GM12878 (cell line): ENCODE data around the gene FCER1G. TPM values are rescaled to one million over a fixed set of nuclear protein-coding genes. Genes with fewer than 3 reads are reported as not detected.

Experiments
- ATAC-seq: fragments of 200-7000 bp; cut with Tn5 transposase; 3 replicates; pipeline ENCODE4 v1.9.1; 2020; ENCODE audit warnings: mild to moderate bottlenecking, moderate library complexity
- BruUV-seq: library from RNA; stranded (reverse); fragments of 400-500 nt; replicated peaks from 2 replicates; lab custom pipeline; 2021; lab: Mats Ljungman, UMichigan
- CTCF ChIA-PET: fragments of 300-600 bp; sonication (Branson Sonifier 250); formaldehyde crosslinking; extraction: SDS; loops from one replicate; lab custom pipeline; 2021; ENCODE audit warnings: inconsistent platforms; lab: Yijun Ruan, JAX
- POLR2A ChIA-PET: fragments of 350-600 bp; formaldehyde crosslinking; extraction: SDS; loops from one replicate; lab custom pipeline; 2021; ENCODE audit warnings: inconsistent platforms; lab: Charles Lee
- RAD21 ChIA-PET: fragments of 300-600 bp; sonication (Branson Sonifier 250); formaldehyde crosslinking; loops from one replicate; lab custom pipeline; 2023; ENCODE audit warnings: antibody characterized with exemption; ENCODE audit not compliant: unreplicated experiment; lab: Charles Lee
- SMC1A ChIA-PET: fragments of 300-600 bp; sonication (Branson Sonifier 250); formaldehyde crosslinking; loops from one replicate; lab custom pipeline; 2023; ENCODE audit not compliant: unreplicated experiment, uncharacterized antibody; lab: Charles Lee
- DNase-seq: peaks from one replicate; pipeline ENCODE4 v3.0.0-alpha.2; 2011; ENCODE audit warnings: low read depth, low spot score
- FAIRE-seq: peaks from 3 replicates; lab custom pipeline; 2011; peaks lifted over from hg19 to GRCh38; lab: Jason Lieb, UNC
- H2AFZ ChIP-seq: 2 replicates; pipeline ENCODE4 v1.6.0; 2011; ENCODE audit warnings: low read depth, low read length, control low read depth; ENCODE audit not compliant: control insufficient read depth
- H3K27ac ChIP-seq: 2 replicates; pipeline ENCODE4 v1.5.1; 2011; ENCODE audit warnings: control low read depth; ENCODE audit not compliant: control insufficient read depth, insufficient read depth
- H3K27me3 ChIP-seq, 2 experiments: replicated peaks in 1 of 2; 2 replicates each; pipeline versions ENCODE4 v1.6.0 to v1.6.1; 2011; ENCODE audit warnings: low read length in 1 of 2; ENCODE audit not compliant: control insufficient read depth in 2 of 2, insufficient read depth in 2 of 2
- H3K36me3 ChIP-seq, 2 experiments: 2 replicates each; pipeline ENCODE4 v1.5.1; 2011; ENCODE audit warnings: low read length in 1 of 2; ENCODE audit not compliant: control insufficient read depth in 2 of 2, insufficient read depth in 2 of 2
- H3K4me1 ChIP-seq: 2 replicates; pipeline ENCODE4 v1.6.1; 2011; ENCODE audit warnings: mild to moderate bottlenecking, low read length, moderate library complexity, mixed read lengths; ENCODE audit not compliant: control insufficient read depth, insufficient read depth
- H3K4me2 ChIP-seq: 2 replicates; pipeline ENCODE4 v1.6.0; 2011; ENCODE audit warnings: control low read depth; ENCODE audit not compliant: control insufficient read depth, insufficient read depth
- H3K4me3 ChIP-seq: fragments of 200-600 bp; sonication (generic); 2 replicates; pipeline ENCODE4 v1.5.1; 2016
- H3K79me2 ChIP-seq: 2 replicates; pipeline ENCODE4 v1.6.0; 2011; ENCODE audit warnings: low read length; ENCODE audit not compliant: control insufficient read depth, insufficient read depth
- H3K9ac ChIP-seq: 2 replicates; pipeline ENCODE4 v1.8.0; 2011; ENCODE audit warnings: low read length, control low read depth, mixed read lengths; ENCODE audit not compliant: control insufficient read depth, insufficient read depth
- H3K9me3 ChIP-seq: replicated peaks from 3 replicates; pipeline ENCODE4 v1.5.1; 2011; ENCODE audit warnings: mild to moderate bottlenecking, low read length; ENCODE audit not compliant: control insufficient read depth, insufficient read depth
- H4K20me1 ChIP-seq: 2 replicates; pipeline ENCODE4 v1.6.0; 2011; ENCODE audit not compliant: control insufficient read depth, insufficient read depth
- CEBPB ChIP-seq, 2 experiments: fragments of 150-350 bp in 1 of 2; IDR thresholded peaks; 2 replicates each; pipeline ENCODE4 v1.6.1; 2012 to 2014; ENCODE audit warnings: low read depth in 2 of 2, low read length in 2 of 2, borderline replicate concordance in 1 of 2, inconsistent platforms in 1 of 2
- DPF2 ChIP-seq: fragments of 450-650 bp; IDR thresholded peaks from 2 replicates; pipeline ENCODE4 v1.6.1; 2017; ENCODE audit warnings: mild to moderate bottlenecking
- ELK1 ChIP-seq: IDR thresholded peaks from 2 replicates; pipeline ENCODE4 v1.6.1; 2012; ENCODE audit warnings: low read depth, low read length, improper control_type of control experiment
- HDAC6 ChIP-seq: fragments of 200-600 bp; sonication (generic); IDR thresholded peaks from one replicate; pipeline ENCODE4 v1.8.0; 2017; ENCODE audit warnings: antibody characterized with exemption; ENCODE audit not compliant: unreplicated experiment
- HDGF ChIP-seq: fragments of 450-650 bp; IDR thresholded peaks from 2 replicates; pipeline ENCODE4 v1.6.1; 2016; ENCODE audit warnings: antibody characterized with exemption
- IKZF2 ChIP-seq, 2 experiments: fragments of 450-650 bp; IDR thresholded peaks; 2 replicates each; pipeline ENCODE4 v1.6.1; 2017; ENCODE audit warnings: mild to moderate bottlenecking in 2 of 2, moderate library complexity in 2 of 2
- JUNB ChIP-seq: IDR thresholded peaks from 2 replicates; pipeline ENCODE4 v1.6.1; 2016; ENCODE audit warnings: antibody characterized with exemption, mild to moderate bottlenecking
- MLLT1 ChIP-seq: fragments of 450-650 bp; IDR thresholded peaks from 2 replicates; pipeline ENCODE4 v1.6.1; 2016; ENCODE audit warnings: mild to moderate bottlenecking
- PML ChIP-seq: IDR thresholded peaks from 2 replicates; pipeline ENCODE4 v1.6.1; 2012; ENCODE audit warnings: low read length, inconsistent platforms
- POLR2AphosphoS2 ChIP-seq: IDR thresholded peaks from 2 replicates; pipeline ENCODE4 v1.6.1; 2011; ENCODE audit warnings: low read depth, mild to moderate bottlenecking, low read length, improper control_type of control experiment, moderate library complexity
- RB1 ChIP-seq: fragments of 450-650 bp; formaldehyde crosslinking; IDR thresholded peaks from 2 replicates; pipeline ENCODE4 v1.6.1; 2017; ENCODE audit warnings: mild to moderate bottlenecking, borderline replicate concordance
- SPI1 ChIP-seq: IDR thresholded peaks from 2 replicates; pipeline ENCODE4 v1.6.1; 2011; ENCODE audit warnings: low read depth, mild to moderate bottlenecking, low read length, moderate library complexity, borderline replicate concordance; ENCODE audit not compliant: insufficient read depth
- STAT1 ChIP-seq: fragments of 450-650 bp; conservative IDR thresholded peaks from 2 replicates; pipeline ENCODE4 v1.6.1; 2014; ENCODE audit warnings: antibody characterized with exemption, mild to moderate bottlenecking
- ZBTB4 ChIP-seq: fragments of 450-650 bp; formaldehyde crosslinking; IDR thresholded peaks from 2 replicates; pipeline ENCODE4 v1.4.0; 2022; ENCODE audit warnings: mild to moderate bottlenecking, moderate library complexity
- ZNF384 ChIP-seq: IDR thresholded peaks from 2 replicates; pipeline ENCODE4 v1.6.1; 2012; ENCODE audit warnings: low read depth, mild to moderate bottlenecking, low read length, improper control_type of control experiment, borderline replicate concordance
- ZZZ3 ChIP-seq: IDR thresholded peaks from 2 replicates; pipeline ENCODE4 v1.6.1; 2011; ENCODE audit warnings: low read depth; ENCODE audit not compliant: control insufficient read depth, insufficient read length
- WGBS: methylation state at CpG from one replicate; pipeline ENCODE4 v1.1.6; 2016; ENCODE audit warnings: low lambda C conversion rate; ENCODE audit not compliant: insufficient replicate concordance, insufficient coverage; ENCODE audit errors: missing lambda C conversion rate; 5-methylcytosine and 5-hydroxymethylcytosine counted together
- in situ Hi-C: fragments of 300-500 bp; cut with MboI; formaldehyde crosslinking; loops from 9 replicates; pipeline ENCODE4 v1.14.3; 2018; ENCODE audit warnings: mixed read lengths
- intact Hi-C: fragments of 100-400 bp; cut with micrococcal nuclease; formaldehyde crosslinking; loops from one replicate; pipeline ENCODE4 v1.14.2; 2022; ENCODE audit not compliant: unreplicated experiment
- polyA plus RNA-seq, 11 experiments: library from polyadenylated mRNA; depleted of rRNA in 4 of 11; unstranded in 6 of 11; stranded (reverse) in 5 of 11; fragments of >200 nt; fragmentation: Nextera tagmentation in 4 of 11; fragmentation: Illumina TruSeq in 1 of 11; extraction: Ambion mirVana in 4 of 11; extraction: Trizol in 1 of 11; gene quantifications; 1 replicate in 1 of 11; 2 replicates in 10 of 11; pipeline versions ENCODE4 v1.2.1 to v1.2.3, GENCODE V29; 2011 to 2016; ENCODE audit warnings: inconsistent platforms in 2 of 11, missing spikeins in 2 of 11, low read depth in 1 of 11
- total RNA-seq, 4 experiments: library from RNA; depleted of rRNA in 3 of 4; stranded (reverse); fragments of >200 nt in 3 of 4; fragmentation: Illumina TruSeq in 1 of 4; extraction: Trizol in 1 of 4; gene quantifications; 2 replicates each; pipeline versions ENCODE4 v1.2.1 to v1.2.3, GENCODE V29; 2013 to 2021

Gene FCER1G
- total and polyA plus RNA-seq, 10 of the 15 experiments (the other 5 are each of a cell fraction or from before 2014, with no cell fraction given): 0.40 to 1.9 (median 0.89) TPM

GRCh38 chr1:161182214-161182613 lies 32.9 kb upstream of the FCER1G start (continued):
- TF ChIP-seq ELK1 (no peak), JUNB (peak; percentile 43; the same call in 1 of the 2 replicates), HDAC6 (no peak)
- TF ChIP-seq, all 136 proteins: peak for 6

- 0% methylated on average over 3 of the region's 3 CpGs for WGBS
- Histone ChIP-seq H3K27me3 (no peaks in the 10 kb centered on the region), H3K9me3 (no peaks in the 10 kb centered on the region), H3K4me2 (peak overlapping the region; percentile 90), H3K9ac (peak overlapping the region; percentile 59), H3K79me2 (peaks cover 14% of the 10 kb centered on the region), H3K36me3 (no peaks in the 10 kb centered on the region), H4K20me1 (no peaks in the 10 kb centered on the region), H3K4me1 (peaks cover 57% of the 10 kb centered on the region), H2AFZ (no peak overlapping the region), H3K4me3 (no peak overlapping the region), H3K27ac (peak overlapping the region; percentile 97)
- FAIRE-seq (peak; percentile 91), DNase-seq (peak; percentile 98), ATAC-seq (peak; percentile 84)
- POLR2A ChIA-PET: interaction anchor here (0.6 to 1.5 kb wide), 8 partner anchors 16 to 556 kb away, joined by 3 to 8 read pairs (median 4); partner anchors contain the start of genes NDUFS2 and PPOX
- no TSS peak for BruUV-seq
- CTCF ChIA-PET: interaction anchor here (1.0 to 4.5 kb wide), 7 partner anchors 10 to 196 kb away, joined by 3 to 30 read pairs (median 4); partner anchors contain the start of genes NDUFS2, PPOX and TOMM40L
- SMC1A ChIA-PET: interaction anchor here (0.6 to 3.0 kb wide), 7 partner anchors 9 to 1996 kb away, joined by 3 to 19 read pairs (median 10); partner anchors contain the start of genes NDUFS2, PPOX and TOMM40L
- in situ Hi-C loops (no loop called here), intact Hi-C loops (no loop called here)
- RAD21 ChIA-PET: interaction anchor here (0.7 to 2.4 kb wide), 5 partner anchors 17 to 117 kb away, joined by 3 to 13 read pairs (median 7); partner anchors contain the start of genes NDUFS2, PPOX and TOMM40L
- TF ChIP-seq STAT1: no peak
- TF ChIP-seq HDGF: no peak; the same call in 1 of the 2 replicates
- no peak for TF ChIP-seq ZZZ3
- peak in 1 of 2 experiments; percentile 46; a peak in 1 of 4 replicates for TF ChIP-seq CEBPB (IDR thresholded peaks at IDR 0.05; ENCODE audit: borderline replicate concordance in 1 of 2, low read depth in 2 of 2, low read length in 2 of 2)
- no peak for TF ChIP-seq RB1
- no peak for TF ChIP-seq ZBTB4 (CRISPR knock-in tag)
- TF ChIP-seq IKZF2 (IDR thresholded peaks at IDR 0.05): peak in 1 of 2 experiments; percentile 65; a peak in 3 of 4 replicates
- no peak; the same call in 1 of the 2 replicates for TF ChIP-seq SPI1
- TF ChIP-seq PML: peak; percentile 50; the same call in 1 of the 2 replicates
- TF ChIP-seq ZNF384: no peak
- TF ChIP-seq POLR2AphosphoS2: no peak
- TF ChIP-seq MLLT1: peak; percentile 37
- no peak for TF ChIP-seq DPF2
Measured at GRCh38 chr1:161185282-161185682, 29.8 kb upstream of the FCER1G start.
